ENCODE measurements around the gene DCDC2C. TPM values are rescaled to one million over a fixed set of nuclear protein-coding genes. Genes with fewer than 3 reads are reported as not detected.

The DCDC2C gene
- total RNA-seq, 1 experiment from 2014 or later, result not detected

GRCh38 chr2:3725002-3725401 is 21.6 kb downstream of the DCDC2C start:
- peaks cover 51% of the 10 kb centered on the region for H3K27me3 ChIP-seq (ENCODE audit: low read length)
- H3K4me1 ChIP-seq (ENCODE audit: insufficient read depth, low read length), result no peaks in the 10 kb centered on the region
- ATAC-seq (no peak), DNase-seq (no peak)
- intact Hi-C loops (cut with micrococcal nuclease), result no loop called here
- H3K79me2 ChIP-seq (ENCODE audit: low read length), result no peaks in the 10 kb centered on the region
- ChIA-PET CTCF (no interaction called here), POLR2A (ENCODE audit: unreplicated experiment) (no interaction called here)
- H3K27ac ChIP-seq (ENCODE audit: low read length), result no peak overlapping the region
- no peak overlapping the region for H3K4me2 ChIP-seq (ENCODE audit: low read length)
- no peak for TF ChIP-seq EZH2 (IDR thresholded peaks at IDR 0.05; ENCODE audit: low read length, unreplicated experiment)
- TF ChIP-seq EZH2phosphoT487 (IDR thresholded peaks at IDR 0.05; ENCODE audit: borderline replicate concordance, low read length), result no peak
- TF ChIP-seq CTCF (conservative IDR thresholded peaks at IDR 0.05; ENCODE audit: low read depth, low read length), result no peak
- no peak overlapping the region for H3K4me3 ChIP-seq (ENCODE audit: low read length)
- H3F3A ChIP-seq (ENCODE audit: low read length, unreplicated experiment), result no peaks in the 10 kb centered on the region
- no peak overlapping the region for H3K9ac ChIP-seq (ENCODE audit: low read length)
- no peaks in the 10 kb centered on the region for H3K9me3 ChIP-seq (ENCODE audit: low read length)
- BruUV-seq (replicated peaks), result no TSS peak
- no peaks in the 10 kb centered on the region for H3K36me3 ChIP-seq (ENCODE audit: low read depth, low read length)
- H3K9me2 ChIP-seq (replicated peaks; ENCODE audit: low read length), result no peaks in the 10 kb centered on the region
- no peaks in the 10 kb centered on the region for H4K20me1 ChIP-seq (ENCODE audit: low read length)
- no peak overlapping the region for H2AFZ ChIP-seq (ENCODE audit: low read length)

GRCh38 chr2:3725458-3726250 is 22.3 kb downstream of the DCDC2C start:
- no peak for ATAC-seq
- no TSS peak for BruUV-seq (replicated peaks)
- H3K4me1 ChIP-seq (ENCODE audit: insufficient read depth, low read length), result peaks cover under 1% of the 10 kb centered on the region; the same call in 1 of the 2 replicates
- no peaks in the 10 kb centered on the region for H3K36me3 ChIP-seq (ENCODE audit: low read depth, low read length)
- H3K9me3 ChIP-seq (ENCODE audit: low read length), result no peaks in the 10 kb centered on the region
- no peak overlapping the region for H3K9ac ChIP-seq (ENCODE audit: low read length)
- intact Hi-C loops (cut with micrococcal nuclease), result no loop called here
- H3K27me3 ChIP-seq (ENCODE audit: low read length), result peaks cover 47% of the 10 kb centered on the region; the same call in 1 of the 2 replicates
- H3K27ac ChIP-seq (ENCODE audit: low read length), result no peak overlapping the region
- POLR2A ChIA-PET (ENCODE audit: unreplicated experiment), result no interaction called here
- no peak overlapping the region for H2AFZ ChIP-seq (ENCODE audit: low read length)
- CTCF ChIA-PET, result no interaction called here
- TF ChIP-seq EZH2phosphoT487 (IDR thresholded peaks at IDR 0.05; ENCODE audit: borderline replicate concordance, low read length) (no peak), CTCF (conservative IDR thresholded peaks at IDR 0.05; ENCODE audit: low read depth, low read length) (no peak), EZH2 (IDR thresholded peaks at IDR 0.05; ENCODE audit: low read length, unreplicated experiment) (no peak)
- H3K9me2 ChIP-seq (replicated peaks; ENCODE audit: low read length), result no peaks in the 10 kb centered on the region
- H3K79me2 ChIP-seq (ENCODE audit: low read length), result no peaks in the 10 kb centered on the region
- no peak overlapping the region for H3K4me3 ChIP-seq (ENCODE audit: low read length)
- H3F3A ChIP-seq (ENCODE audit: low read length, unreplicated experiment), result no peaks in the 10 kb centered on the region
- no peak for DNase-seq
- no peak overlapping the region for H3K4me2 ChIP-seq (ENCODE audit: low read length)
- H4K20me1 ChIP-seq (ENCODE audit: low read length), result no peaks in the 10 kb centered on the region

GRCh38 chr2:3726511-3726910 is 23.1 kb downstream of the DCDC2C start:
- Histone ChIP-seq H3K4me2 (ENCODE audit: low read length) (no peak overlapping the region), H3K27me3 (ENCODE audit: low read length) (peaks cover 41% of the 10 kb centered on the region; the same call in 1 of the 2 replicates), H3K4me3 (ENCODE audit: low read length) (no peak overlapping the region), H3K9me3 (ENCODE audit: low read length) (no peaks in the 10 kb centered on the region), H3K9me2 (replicated peaks; ENCODE audit: low read length) (no peaks in the 10 kb centered on the region), H4K20me1 (ENCODE audit: low read length) (no peaks in the 10 kb centered on the region), H3F3A (ENCODE audit: low read length, unreplicated experiment) (no peaks in the 10 kb centered on the region), H3K27ac (ENCODE audit: low read length) (no peak overlapping the region), H3K36me3 (ENCODE audit: low read depth, low read length) (no peaks in the 10 kb centered on the region), H2AFZ (ENCODE audit: low read length) (no peak overlapping the region), H3K4me1 (ENCODE audit: insufficient read depth, low read length) (peaks cover 6% of the 10 kb centered on the region; the same call in 1 of the 2 replicates), H3K9ac (ENCODE audit: low read length) (no peak overlapping the region), H3K79me2 (ENCODE audit: low read length) (no peaks in the 10 kb centered on the region)
- ATAC-seq, result no peak
- intact Hi-C loops (cut with micrococcal nuclease), result no loop called here
- BruUV-seq (replicated peaks), result no TSS peak
- ChIA-PET CTCF (no interaction called here), POLR2A (ENCODE audit: unreplicated experiment) (no interaction called here)
- TF ChIP-seq CTCF (conservative IDR thresholded peaks at IDR 0.05; ENCODE audit: low read depth, low read length) (no peak), EZH2phosphoT487 (IDR thresholded peaks at IDR 0.05; ENCODE audit: borderline replicate concordance, low read length) (no peak), EZH2 (IDR thresholded peaks at IDR 0.05; ENCODE audit: low read length, unreplicated experiment) (no peak)
- no peak for DNase-seq
